ENCODE measurements around the gene SPTAN1.
"Not testable (repeated sequence)": the region's sequence is repeated elsewhere in the genome, so short reads cannot be mapped to it uniquely, and the experiment has no call there.

SPTAN1 gene

DNA sequence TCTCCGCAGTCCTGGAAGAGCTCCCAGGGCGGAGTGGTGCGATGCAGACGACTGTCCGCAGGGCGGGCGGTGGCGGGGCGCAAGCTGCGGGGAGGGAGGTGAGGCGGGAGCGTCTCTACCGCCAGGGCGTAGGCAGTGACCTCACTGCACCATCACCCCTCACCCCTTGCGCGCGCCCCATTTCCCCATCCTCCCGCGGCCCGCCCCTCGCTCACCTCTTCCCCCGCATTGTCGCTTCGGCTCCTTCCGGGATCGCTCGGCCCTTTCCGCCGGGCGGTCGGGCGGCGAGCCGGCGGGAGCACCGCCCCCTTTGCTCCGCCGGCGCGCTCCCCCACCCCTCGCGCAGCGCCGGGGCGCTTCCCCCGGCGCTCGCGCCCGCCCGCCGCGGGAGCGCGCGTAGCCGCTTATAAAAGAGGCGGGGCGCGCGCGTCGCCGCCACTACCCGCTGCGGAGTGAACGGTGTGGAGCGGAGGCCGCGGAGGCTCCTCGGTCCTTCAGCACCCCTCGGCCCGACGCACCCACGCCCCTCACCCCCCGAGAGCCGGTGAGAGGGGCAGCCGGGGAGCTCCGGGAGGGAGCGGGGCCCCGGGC lies at the start of gene SPTAN1:
Gene SPTAN1 (plus strand): TSS at position 435 of the 591 bp plus-strand sequence. CDS start 14,154 bp downstream, outside the sequence.
- DNase-seq = peak; percentile 90

DNA sequence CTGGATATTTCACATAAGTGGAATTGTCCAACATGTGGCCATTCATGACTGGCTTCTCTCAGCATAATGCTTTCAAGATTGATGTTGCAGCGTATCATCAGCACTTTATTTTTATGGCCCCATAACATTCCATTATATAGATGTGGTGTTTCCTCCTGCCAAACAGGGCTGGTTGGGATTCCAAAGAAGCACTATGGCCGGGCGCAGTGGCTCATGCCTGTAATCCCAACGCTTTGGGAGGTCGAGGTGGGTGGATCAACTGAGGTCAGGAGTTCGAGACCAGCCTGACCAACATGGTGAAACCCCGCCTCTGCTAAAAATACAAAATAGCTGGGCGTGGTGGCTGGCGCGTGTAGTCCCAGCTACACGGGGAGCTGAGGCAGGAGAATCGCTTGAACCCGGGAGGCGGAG lies 49.0 kb upstream of the SPTAN1 start:
- DNase-seq = not testable (repeated sequence)

DNA sequence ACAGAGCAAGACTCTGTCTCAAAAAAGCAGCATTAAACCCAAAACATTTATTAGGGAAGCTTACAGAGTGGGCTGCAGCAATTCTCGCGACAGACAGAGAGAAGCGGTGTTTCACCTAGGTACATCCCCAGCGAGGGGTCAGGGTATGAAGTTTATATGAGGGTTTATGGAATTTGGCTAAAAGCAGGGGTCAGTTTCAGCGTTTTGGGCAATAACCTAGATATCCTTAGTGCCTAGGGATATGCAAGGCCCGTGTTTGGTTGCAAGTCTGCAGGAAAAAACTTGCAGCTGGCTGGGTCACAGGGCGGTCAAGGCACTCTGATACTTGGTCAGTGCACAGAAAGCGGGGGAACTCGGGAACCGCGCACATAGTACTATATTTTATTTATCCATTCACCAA lies 48.5 kb upstream of the SPTAN1 start:
- DNase-seq = no peak

DNA sequence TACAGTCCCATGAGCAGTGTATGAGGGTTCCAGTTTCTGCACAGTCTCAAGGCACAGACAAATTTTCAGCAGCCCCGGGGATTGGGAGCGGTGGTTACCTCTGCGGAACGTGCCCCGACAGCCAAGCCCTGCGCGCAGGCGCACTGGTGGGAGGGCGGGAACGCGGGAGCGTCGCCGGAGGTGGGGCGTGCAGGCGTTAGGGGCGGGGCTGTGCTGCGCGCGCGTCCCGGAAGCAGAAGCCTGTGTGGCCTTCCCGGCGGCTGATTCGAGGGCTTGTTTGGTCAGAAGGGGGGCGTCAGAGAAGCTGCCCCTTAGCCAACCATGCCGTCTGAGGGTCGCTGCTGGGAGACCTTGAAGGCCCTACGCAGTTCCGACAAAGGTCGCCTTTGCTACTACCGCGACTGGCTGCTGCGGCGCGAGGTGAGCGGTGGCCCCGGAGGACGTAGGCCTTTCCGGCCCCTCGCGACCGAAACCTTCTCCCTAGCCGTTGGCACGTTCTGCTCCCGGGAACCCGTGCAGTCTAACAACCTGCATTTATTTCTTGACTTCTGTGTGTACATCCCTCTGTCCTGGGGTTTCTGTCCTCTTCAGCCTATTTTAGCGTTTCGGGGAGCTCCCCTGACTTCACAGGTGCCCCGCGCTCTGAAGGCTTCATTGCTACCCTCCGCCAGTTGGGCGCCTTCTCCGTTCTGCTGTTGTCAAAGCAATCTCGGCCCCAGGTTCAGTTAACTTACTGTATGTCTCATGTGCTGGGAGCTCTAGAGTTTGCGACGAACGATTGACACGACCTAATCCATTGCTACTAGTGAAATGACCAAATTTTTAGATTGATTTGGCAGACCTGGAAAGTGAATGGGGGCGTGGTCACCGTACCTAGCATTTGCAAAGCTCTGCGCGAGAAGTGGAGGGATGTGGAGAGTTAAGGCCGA lies 47.6 kb upstream of the SPTAN1 start, which contains the start of gene GLE1:
Gene GLE1 (plus strand): TSS at position 235 of the 929 bp plus-strand sequence. CDS start 87 bp downstream, at position 322.
- DNase-seq = peak; percentile 96

DNA sequence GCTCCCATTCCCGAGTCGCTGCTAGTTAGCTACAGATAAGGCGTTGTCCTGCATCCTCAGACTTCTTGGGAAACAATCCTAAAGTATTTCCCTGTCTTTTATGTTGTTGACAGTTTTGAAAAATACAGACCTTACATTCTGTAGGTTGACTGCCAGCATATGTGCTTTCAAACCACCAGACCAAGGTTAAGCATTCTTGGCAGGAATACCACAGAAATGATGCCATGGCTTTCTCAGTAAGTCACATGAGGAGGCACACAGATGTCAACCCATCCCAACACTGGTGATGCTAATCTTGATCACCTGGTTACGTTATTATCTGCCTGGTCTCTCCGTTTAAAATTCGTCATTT lies 47.0 kb upstream of the SPTAN1 start:
- DNase-seq = no peak

DNA sequence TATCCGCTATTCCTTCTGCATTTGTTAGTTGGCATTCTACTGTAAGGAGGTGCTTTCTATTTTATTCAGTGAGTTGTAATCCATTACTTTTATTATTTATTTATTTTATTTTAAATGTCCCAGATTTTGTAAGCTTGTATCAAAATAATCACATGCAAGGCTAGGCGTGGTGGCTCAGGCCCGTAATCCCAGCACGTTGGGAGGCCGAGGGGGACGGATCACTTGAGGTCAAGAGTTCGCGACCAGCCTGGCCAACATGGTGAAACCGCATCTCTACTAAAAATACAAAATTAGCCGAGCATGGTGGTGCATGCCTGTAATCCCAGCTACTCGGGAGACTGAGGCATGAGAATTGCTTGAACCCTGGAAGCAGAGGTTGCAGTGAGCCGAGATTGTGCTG lies 46.5 kb upstream of the SPTAN1 start:
- not testable (repeated sequence) for DNase-seq

DNA sequence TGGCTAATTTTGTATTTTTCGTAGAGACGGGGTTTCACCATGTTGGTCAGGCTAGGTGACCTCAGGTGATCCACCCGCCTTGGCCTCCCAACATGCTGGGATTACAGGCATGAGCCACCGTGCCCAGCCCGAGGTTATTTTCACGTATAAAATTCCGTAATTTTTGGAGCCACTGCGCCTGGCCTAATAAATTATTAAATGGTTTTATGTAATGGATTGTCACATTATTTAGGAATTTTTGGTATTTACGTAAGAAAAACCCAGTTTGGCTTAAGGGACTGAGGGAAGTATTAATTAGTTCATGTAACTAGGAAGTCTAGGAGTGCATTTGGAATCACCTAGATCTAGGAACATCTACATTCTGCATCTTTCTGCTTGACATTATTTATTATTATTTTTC lies 39.6 kb upstream of the SPTAN1 start:
- no peak for DNase-seq

DNA sequence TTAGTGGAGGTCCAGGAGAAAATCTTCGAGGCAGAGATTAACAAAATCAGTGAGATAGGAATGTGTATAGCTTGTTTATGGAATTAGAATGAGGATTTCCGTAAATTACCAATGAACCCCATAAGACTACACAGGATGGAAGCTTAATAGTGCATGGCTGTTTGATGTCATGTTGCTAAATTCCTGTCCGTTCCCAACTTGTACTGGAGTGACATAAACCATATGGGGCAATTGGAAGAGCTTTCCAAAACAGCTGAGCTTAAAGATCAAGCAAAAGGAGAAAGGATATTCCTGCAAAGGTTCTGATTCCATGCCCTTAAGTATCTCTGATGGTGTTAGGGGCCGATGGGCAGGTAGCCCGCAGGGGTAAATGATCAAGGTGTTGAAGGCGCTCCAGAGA lies 30.4 kb upstream of the SPTAN1 start:
- no peak for DNase-seq

DNA sequence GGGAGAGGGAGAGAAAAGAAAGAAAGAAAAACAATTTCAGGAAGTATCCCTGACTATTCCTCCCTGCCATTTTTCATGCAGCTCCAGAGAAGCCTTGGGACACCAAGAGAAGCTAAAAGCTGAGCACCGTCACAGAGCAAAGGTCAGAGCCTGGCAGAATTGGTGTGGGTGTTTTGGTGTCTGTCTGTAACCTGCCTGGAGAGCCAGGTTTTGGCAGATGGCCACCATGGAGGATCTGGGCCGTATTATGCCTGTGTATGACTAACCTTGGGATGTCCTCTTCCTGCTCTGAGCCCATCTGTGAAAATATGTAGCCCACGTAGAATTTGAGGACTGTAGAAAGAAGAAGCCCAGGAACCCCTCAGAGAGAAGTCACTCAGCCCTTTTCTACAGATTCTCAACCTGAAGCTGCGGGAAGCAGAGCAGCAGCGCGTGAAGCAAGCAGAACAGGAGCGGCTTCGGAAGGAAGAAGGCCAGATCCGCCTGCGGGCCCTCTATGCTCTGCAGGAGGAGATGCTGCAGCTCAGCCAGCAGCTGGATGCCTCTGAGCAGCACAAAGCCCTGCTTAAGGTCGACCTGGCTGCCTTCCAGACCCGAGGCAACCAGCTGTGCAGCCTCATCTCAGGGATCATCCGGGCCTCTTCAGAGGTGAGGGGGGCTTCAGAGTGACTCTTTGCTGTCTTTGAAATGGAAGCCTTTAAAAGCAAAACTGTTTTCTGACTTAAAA lies 29.0 kb upstream of the SPTAN1 start:
- peak; percentile 53 for DNase-seq

DNA sequence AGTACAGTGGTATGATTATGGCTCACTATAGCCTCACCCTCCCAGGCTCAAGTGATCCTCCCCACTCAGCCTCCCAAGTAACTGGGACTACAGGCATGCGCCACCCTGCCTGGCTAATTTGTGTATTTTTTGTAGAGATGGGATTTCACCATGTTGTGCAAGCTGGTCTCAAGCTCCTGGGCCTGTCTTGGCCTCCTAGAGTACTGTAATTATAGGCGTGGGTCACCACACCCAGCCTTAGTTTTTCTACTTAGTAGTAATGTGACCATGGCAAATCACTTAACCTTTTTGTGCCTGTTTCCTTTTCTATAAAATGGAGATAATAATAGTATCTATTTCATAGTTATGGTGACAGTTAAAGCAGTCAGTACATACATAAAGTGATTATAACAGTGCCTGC lies 25.7 kb upstream of the SPTAN1 start:
- DNase-seq = no peak

DNA sequence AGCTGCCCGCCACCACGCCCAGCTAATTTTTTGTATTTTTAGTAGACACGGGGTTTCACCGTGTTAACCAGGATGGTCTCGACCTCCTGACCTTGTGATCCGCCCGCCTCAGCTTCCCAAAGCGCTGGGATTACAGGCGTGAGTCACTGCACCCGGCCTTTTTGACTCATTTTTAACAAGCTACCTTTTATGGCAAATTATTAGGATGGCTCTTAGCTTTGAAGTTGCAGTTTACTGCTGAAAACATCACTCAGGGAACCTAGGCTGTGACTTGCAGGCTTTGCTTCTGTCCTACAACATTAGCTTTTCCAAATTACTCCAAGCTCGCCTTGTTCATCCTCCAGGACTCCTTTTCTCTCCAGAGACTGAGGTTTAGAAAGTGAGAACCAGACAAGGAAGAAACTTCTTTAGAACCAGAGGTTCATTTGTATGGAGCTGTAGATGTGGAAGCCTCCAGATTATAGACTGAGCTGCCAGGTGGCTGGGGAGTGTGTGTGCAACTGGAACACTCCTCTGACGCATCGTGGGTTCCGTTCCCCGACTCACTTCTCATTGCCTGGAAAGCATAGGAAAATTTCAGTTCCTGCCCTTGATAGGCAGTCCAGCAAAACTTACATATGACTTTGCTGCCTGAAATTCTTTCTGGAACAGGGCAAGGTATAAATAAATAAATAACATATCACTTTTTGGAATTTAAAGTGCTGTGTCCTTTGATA lies 23.8 kb upstream of the SPTAN1 start:
- DNase-seq = no peak

DNA sequence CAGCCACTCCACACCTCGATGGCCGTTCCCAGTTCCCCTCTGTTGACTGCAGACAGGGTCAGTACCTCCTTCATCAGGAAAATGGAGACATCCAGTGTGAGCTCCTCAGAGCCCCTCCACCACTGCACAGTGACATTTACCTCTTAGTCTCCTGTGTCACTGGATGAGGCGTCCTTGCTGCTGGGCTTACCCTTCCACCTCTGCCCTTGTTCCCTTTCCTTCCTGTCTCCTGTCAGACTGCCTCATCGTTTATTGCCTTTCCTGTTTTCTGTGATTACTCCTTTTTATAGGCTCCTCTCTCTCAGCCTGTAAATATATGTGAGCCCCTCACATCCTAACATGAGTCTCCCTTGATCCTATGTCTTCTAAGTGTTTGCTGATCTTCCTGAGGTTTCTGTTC lies 23.2 kb upstream of the SPTAN1 start:
- no peak for DNase-seq

DNA sequence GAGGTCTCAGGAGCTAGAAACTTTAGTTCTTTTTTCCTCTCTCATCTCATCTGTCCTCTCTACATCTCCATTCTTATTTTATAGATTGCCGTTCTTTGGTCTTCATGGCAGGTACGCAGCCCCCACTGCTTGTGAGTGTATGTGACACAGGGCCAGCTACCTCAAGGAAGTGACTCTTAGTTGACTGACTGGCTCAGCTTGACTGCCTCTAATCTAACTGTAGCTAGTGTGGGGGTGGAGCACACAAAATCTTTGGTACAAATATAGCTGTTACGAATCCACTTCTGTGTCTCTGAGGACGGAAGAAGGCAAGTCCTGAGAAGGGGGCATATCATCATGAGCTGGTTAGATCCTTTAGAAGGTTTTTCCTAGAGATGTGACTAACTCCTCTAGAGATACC lies 19.8 kb upstream of the SPTAN1 start:
- no peak for DNase-seq

DNA sequence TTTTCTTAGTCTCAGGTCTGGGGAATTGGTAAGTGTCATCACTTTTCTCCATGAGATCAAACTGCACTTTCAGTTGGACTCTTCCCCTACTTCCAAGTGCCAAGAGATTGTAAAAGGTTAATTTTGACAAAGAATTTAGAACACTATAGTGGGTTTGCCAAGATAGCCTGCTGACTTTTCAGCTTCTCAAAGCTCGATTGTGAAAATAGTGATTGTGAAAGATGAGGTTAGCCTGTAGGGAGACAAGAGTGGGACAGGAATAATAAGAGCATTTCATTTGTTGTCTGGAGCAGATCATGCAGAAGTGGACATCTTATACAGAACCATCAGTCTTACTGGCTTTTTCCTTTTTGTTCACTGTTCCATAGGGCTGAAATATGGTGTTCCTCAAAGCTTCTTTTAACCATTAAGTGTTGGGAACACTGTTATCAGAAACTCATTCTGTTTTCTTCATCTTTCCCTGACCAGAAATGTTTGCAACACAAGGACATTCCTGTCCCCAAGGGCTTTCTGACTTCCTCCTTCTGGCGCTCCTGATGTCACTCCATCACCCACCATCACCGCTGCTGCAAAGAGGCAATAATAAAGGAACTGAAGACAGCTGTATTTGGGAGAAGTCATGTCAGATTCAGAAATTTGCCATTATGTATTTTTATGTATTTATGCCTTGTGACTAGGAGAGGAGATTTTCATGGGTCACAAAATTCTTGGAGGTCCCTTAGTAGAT lies 11.6 kb upstream of the SPTAN1 start:
- DNase-seq = no peak

DNA sequence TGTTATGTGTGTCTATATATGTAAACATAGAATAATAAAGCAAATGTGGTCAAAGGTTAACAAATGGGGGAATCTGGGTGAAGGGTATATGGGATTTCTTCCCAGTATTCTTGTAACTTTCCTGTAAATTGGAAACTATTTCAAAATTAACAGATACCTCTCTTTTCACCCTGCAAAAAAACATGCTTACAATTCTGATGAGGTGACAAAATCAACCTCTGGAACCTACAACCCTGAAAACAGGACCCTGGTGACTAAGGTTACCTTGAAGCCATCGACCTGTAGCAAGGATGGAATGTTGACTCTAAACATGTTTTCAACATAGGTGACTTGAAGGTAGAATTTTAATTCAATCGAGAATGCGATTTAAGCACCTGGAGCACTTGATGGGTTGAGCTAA lies 5.9 kb upstream of the SPTAN1 start:
- no peak for DNase-seq

DNA sequence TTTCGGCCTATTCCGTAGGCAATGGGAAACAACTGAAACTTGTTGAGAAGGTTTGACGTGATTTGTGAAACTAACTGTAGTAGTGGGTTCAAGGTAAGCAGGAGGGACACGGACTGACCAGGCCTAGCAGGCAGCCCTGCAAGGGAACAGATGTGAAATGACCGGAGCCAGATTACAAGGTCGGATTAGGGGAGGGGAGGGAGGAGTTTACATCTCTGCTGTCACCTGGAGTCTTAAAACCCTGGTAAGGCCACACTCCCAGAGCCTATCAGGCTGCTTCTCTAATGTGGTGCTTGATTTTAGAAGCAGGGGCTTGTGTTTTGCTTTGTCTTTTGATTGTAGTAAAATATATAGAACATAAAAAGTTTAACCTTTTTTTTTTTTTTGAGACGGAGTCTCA lies 3.5 kb upstream of the SPTAN1 start:
- no peak for DNase-seq

DNA sequence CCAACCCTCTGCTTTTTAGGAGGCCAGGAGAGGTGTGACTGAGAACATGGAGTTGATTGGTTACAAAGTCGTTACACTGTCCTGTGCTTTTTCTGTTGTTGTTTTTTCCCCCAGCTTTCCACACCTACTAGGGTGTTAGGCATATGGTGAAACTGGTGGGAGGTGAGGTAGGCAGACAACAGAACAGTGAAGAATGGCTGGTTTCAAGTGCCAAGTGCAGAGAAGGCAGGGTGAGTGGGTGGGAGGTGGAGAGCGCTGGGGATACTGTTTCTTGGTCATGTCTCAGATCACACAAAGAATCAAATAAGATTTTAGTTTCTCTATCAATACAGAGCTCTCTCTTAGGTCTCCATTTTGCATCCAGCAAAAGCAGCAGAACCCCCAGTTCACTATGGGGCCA lies 2.2 kb upstream of the SPTAN1 start:
- no peak for DNase-seq

DNA sequence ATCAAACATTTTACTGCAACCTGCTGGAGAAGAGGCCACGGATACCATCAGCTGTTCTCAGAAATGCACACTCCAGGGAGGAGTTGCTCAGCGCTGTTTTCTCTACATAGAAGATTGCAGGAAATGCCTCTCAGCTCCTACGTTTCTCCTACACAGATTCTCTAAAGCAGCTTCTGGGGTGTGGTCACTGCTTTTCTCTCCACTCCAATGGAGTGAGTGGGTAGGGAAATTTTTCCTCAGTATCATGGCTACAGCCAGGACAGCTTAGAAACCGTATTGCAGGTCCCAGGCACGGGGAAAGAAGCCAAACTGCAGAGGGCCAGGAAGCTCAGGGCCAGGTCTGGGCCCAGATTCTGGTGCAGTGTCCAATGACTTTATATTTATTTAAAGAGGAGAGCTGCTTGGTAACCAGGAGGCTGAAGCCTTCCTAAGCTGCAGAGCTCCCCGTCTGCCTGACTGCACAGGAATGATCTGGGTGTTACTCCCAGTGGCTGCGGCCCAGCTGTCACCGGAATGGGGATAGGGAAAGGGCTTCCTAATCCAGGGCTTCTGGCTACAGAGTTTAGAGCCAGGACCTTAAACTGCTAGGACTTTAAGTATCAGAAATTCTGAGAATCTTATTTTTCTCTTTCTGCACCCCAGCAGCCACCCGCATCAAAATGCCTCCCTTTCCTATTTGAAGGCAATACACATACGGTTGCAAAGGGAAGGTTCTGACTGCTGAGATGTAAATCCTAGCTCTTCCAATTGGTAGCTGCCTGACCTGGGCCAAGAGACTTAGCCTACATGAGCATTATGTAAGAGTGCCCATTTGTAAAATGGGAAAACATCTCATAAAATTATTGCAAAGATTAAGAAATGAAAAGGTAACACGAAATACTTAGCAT lies 1.4 kb upstream of the SPTAN1 start:
- peak; percentile 55 for DNase-seq

DNA sequence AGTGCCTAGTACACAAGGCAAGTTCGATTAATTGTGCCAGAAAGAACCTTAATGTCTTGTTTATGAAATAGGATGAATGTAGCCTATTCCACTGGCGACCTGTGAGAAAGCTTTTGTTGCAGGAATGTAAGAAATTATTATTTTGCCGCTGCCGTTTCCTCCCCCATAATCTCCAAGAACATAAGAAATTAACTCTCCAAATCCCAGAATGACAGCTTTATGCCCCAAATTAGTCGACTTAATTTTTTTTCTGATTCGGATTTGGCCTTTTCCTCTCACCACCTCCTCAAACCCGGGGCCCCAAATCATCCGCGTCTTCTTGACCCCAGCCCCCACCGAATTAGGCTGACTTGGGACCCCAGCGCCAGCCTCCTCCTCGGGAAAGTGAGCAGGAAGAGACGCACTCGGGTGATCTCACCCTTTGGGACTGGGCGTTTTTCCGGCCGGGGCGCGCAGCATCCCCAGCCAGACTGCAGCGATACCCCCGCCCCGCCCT lies 682 bp upstream of the SPTAN1 start:
- no peak for DNase-seq

DNA sequence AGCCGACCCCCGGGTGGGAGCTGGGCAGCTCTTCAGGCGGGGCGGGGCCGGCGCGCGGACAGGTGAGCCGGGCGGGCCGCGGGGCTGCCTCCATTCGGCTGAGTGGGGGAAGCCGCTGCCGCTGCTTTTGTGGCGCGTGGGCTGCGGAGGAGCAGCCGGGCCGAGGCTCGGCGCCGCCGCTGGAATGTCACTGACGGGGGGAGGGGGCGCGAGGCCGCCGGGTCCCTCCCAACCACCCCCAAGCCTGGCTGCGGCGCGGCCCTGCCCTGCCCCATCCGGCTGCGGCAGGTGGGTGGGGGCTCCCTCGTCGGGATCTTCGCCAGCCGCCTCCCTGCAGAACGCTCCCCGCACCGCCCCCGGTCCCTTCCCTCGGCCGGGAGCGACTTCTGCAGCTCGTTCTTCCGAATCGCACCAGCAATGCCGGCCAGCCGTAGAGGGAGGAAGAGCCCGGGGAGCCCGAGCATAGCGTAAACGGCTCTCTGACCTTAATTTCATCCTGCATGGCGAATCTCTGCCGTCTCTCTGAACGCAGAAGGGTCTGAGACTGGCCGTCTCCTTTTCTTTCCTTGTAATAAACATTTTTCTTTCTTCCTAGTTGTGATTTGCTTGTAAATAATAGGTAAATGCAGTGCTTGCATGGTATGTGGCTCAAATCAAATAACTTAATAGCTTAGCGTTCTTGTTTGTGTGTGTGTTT lies 505 bp downstream of the SPTAN1 start:
- peak; percentile 82 for DNase-seq
